A673 (cell line): Measurements from ENCODE around the gene MEIOC.

Experiments used
- EZH2 ChIP-seq: fragments of 200-600 bp; sonication (generic); IDR thresholded peaks from 2 replicates; pipeline ENCODE4 v1.6.1; 2017; ENCODE audit warnings: borderline replicate concordance, low read depth, mild to moderate bottlenecking, mixed read lengths, antibody characterized with exemption, low read length; ENCODE audit not compliant: poor library complexity, severe bottlenecking
- TF ChIP-seq, protein P1 (sequence below): fragments of 300-800, 200-600 bp; sonication (generic); conservative IDR thresholded peaks from 2 replicates; pipeline ENCODE4 v1.5.1; 2017; ENCODE audit warnings: low read depth, mild to moderate bottlenecking, antibody characterized with exemption, low read length, moderate library complexity, mixed read lengths

DNA sequence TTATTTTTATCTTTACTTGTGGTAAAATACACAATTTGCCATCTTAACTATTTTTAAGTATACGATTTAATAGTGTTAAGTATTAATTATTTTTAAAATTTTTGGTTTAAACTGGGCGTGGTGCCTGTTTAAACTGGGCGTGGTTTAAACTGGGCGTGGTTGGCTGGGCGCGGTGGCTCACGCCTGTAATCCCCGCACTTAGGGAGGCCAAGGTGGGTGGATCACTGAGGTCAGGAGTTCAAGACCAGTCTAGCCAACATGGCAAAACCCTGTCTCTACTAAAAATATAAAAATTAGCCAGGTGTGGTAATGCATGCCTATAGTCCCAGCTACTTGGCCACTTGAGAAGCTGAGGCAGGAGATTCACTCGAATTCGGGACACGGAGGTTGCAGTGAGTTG, 37.3 kb downstream of the MEIOC start:
- TF ChIP-seq, protein P1, sequence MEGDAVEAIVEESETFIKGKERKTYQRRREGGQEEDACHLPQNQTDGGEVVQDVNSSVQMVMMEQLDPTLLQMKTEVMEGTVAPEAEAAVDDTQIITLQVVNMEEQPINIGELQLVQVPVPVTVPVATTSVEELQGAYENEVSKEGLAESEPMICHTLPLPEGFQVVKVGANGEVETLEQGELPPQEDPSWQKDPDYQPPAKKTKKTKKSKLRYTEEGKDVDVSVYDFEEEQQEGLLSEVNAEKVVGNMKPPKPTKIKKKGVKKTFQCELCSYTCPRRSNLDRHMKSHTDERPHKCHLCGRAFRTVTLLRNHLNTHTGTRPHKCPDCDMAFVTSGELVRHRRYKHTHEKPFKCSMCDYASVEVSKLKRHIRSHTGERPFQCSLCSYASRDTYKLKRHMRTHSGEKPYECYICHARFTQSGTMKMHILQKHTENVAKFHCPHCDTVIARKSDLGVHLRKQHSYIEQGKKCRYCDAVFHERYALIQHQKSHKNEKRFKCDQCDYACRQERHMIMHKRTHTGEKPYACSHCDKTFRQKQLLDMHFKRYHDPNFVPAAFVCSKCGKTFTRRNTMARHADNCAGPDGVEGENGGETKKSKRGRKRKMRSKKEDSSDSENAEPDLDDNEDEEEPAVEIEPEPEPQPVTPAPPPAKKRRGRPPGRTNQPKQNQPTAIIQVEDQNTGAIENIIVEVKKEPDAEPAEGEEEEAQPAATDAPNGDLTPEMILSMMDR, result no peak
- no peak for TF ChIP-seq EZH2
